Measurements from ENCODE around the gene CEP350.

DNA sequence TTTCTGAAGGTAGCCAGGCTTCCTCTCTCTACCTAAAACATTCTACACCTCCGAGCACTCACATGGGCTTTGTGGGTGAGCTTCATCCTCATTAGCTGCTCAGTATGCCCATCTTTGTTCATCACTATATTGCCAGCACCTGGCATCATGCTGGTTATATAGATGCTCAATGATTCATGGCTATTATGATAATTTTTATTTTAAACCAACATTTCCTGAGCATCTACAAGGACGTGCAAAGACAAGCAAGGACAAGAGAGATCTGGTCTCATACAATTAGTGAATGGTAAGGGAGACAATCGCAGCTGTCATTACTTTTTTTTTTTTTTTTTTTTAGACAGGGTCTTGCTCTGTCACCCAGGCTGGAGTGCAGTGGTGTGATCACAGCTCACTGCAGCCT, 188.7 kb downstream of the CEP350 start:
- TF ChIP-seq, protein P1, sequence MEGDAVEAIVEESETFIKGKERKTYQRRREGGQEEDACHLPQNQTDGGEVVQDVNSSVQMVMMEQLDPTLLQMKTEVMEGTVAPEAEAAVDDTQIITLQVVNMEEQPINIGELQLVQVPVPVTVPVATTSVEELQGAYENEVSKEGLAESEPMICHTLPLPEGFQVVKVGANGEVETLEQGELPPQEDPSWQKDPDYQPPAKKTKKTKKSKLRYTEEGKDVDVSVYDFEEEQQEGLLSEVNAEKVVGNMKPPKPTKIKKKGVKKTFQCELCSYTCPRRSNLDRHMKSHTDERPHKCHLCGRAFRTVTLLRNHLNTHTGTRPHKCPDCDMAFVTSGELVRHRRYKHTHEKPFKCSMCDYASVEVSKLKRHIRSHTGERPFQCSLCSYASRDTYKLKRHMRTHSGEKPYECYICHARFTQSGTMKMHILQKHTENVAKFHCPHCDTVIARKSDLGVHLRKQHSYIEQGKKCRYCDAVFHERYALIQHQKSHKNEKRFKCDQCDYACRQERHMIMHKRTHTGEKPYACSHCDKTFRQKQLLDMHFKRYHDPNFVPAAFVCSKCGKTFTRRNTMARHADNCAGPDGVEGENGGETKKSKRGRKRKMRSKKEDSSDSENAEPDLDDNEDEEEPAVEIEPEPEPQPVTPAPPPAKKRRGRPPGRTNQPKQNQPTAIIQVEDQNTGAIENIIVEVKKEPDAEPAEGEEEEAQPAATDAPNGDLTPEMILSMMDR (CRISPR knock-in tag; IDR thresholded peaks at IDR 0.05): no peak
- no peak for TF ChIP-seq ZFAT (CRISPR knock-in tag; conservative IDR thresholded peaks at IDR 0.05)
- TF ChIP-seq ZBTB3 (CRISPR knock-in tag; IDR thresholded peaks at IDR 0.05; ENCODE audit: borderline replicate concordance, low read depth): no peak
- TF ChIP-seq ZNF792 (CRISPR knock-in tag; IDR thresholded peaks at IDR 0.05): no peak
- no peak for TF ChIP-seq MTA3 (CRISPR knock-in tag; IDR thresholded peaks at IDR 0.05)
- TF ChIP-seq YY1 (IDR thresholded peaks at IDR 0.05; ENCODE audit: insufficient read depth, insufficient replicate concordance, low read depth, low read length): no peak
- no peak for TF ChIP-seq RFX5 (IDR thresholded peaks at IDR 0.05; ENCODE audit: low read depth, low read length)
- no peak for TF ChIP-seq MAFK (conservative IDR thresholded peaks at IDR 0.05 in 1 of 2, IDR thresholded peaks at IDR 0.05 in 1 of 2; ENCODE audit: low read length in 2 of 2)
